Tibial nerve (tissue), 3 donors: ENCODE measurements around the gene DCAF11.

ENCODE experiments used
- CTCF ChIP-seq, 5 experiments: fragments of 200-600 bp in 3 of 5; fragments of 450-650 bp in 2 of 5; sonication (generic) in 3 of 5; IDR thresholded peaks; one replicate each; pipeline ENCODE4 v1.5.1; 2016 to 2019; ENCODE audit warnings: antibody characterized with exemption in 5 of 5, mild to moderate bottlenecking in 3 of 5, moderate library complexity in 2 of 5
- POLR2A ChIP-seq, 2 donors: fragments of 450-650 bp; IDR thresholded peaks; one replicate each; pipeline ENCODE4 v1.6.1; 2017; ENCODE audit warnings: antibody characterized with exemption in 2 of 2, mild to moderate bottlenecking in 2 of 2, moderate library complexity in 2 of 2

GRCh38 chr14:24113801-24114531 is 611 bp upstream of the DCAF11 start:
- peak in 1 of 5 experiments; percentile 10 for TF ChIP-seq CTCF (IDR thresholded peaks at IDR 0.05)
- TF ChIP-seq POLR2A (IDR thresholded peaks at IDR 0.05) = peak in 1 of 2 donors; percentile 10
